ENCODE measurements around the gene GGA3. TPM values are rescaled to one million over a fixed set of nuclear protein-coding genes. Genes with fewer than 3 reads are reported as not detected.
A peak's percentile ranks its signal among the peaks of the same experiment; 100 is the strongest.

The GGA3 gene
- total and polyA plus RNA-seq, 2 experiments from 2014 or later: 22.5 to 54.3 TPM

- TF ChIP-seq, protein P1, sequence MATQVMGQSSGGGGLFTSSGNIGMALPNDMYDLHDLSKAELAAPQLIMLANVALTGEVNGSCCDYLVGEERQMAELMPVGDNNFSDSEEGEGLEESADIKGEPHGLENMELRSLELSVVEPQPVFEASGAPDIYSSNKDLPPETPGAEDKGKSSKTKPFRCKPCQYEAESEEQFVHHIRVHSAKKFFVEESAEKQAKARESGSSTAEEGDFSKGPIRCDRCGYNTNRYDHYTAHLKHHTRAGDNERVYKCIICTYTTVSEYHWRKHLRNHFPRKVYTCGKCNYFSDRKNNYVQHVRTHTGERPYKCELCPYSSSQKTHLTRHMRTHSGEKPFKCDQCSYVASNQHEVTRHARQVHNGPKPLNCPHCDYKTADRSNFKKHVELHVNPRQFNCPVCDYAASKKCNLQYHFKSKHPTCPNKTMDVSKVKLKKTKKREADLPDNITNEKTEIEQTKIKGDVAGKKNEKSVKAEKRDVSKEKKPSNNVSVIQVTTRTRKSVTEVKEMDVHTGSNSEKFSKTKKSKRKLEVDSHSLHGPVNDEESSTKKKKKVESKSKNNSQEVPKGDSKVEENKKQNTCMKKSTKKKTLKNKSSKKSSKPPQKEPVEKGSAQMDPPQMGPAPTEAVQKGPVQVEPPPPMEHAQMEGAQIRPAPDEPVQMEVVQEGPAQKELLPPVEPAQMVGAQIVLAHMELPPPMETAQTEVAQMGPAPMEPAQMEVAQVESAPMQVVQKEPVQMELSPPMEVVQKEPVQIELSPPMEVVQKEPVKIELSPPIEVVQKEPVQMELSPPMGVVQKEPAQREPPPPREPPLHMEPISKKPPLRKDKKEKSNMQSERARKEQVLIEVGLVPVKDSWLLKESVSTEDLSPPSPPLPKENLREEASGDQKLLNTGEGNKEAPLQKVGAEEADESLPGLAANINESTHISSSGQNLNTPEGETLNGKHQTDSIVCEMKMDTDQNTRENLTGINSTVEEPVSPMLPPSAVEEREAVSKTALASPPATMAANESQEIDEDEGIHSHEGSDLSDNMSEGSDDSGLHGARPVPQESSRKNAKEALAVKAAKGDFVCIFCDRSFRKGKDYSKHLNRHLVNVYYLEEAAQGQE (IDR thresholded peaks at IDR 0.05; ENCODE audit: unreplicated experiment): no peak
- no peak for TF ChIP-seq JUNB (IDR thresholded peaks at IDR 0.05; ENCODE audit: unreplicated experiment)
Measured at GRCh38 chr17:75289832-75290337, 28.5 kb upstream of the GGA3 start (continued).

GRCh38 chr17:75289115-75289831 lies 27.9 kb upstream of the GGA3 start, which contains the start of gene SLC25A19:
Gene SLC25A19 (minus strand): TSS chr17:75289433. CDS start chr17:75286764, 2,669 bp downstream.
- H3K4me3 ChIP-seq: peak within 1 kb of the TSS; percentile 88
- DNase-seq (ENCODE audit: low spot score): peak; percentile 99
- peaks cover 7% of the 10 kb centered on the region; the same call in 1 of the 2 replicates for H3F3A ChIP-seq (replicated peaks; ENCODE audit: low read depth)
- no peaks in the 10 kb centered on the region for H4K20me1 ChIP-seq (replicated peaks; ENCODE audit: insufficient read depth)
- peak within 1 kb of the TSS; percentile 89 for H3K4me2 ChIP-seq
- peak within 1 kb of the TSS; percentile 73 for H3K27ac ChIP-seq (ENCODE audit: low read depth)
- Mint-ChIP-seq H3K27me3 (ENCODE audit: insufficient read depth, low read depth, poor library complexity) (peaks cover 6% of the 10 kb centered on the region), H3K36me3 (ENCODE audit: low read depth) (peaks cover 14% of the 10 kb centered on the region; the same call in 2 of the 3 replicates), H3K27ac (peak within 1 kb of the TSS; percentile 97), H3K4me3 (peak within 1 kb of the TSS; percentile 89), H3K4me1 (peaks cover 4% of the 10 kb centered on the region), H3K9me3 (no peaks in the 10 kb centered on the region)
- H3K79me2 ChIP-seq (replicated peaks; ENCODE audit: insufficient read depth): peaks cover 6% of the 10 kb centered on the region
- H3K4me1 ChIP-seq (ENCODE audit: insufficient read depth): peaks cover 5% of the 10 kb centered on the region
- H3K36me3 ChIP-seq (ENCODE audit: insufficient read depth): no peaks in the 10 kb centered on the region
- H3K9me2 ChIP-seq (ENCODE audit: insufficient read depth): no peaks in the 10 kb centered on the region
- H3K27me3 ChIP-seq (ENCODE audit: insufficient read depth): no peaks in the 10 kb centered on the region
- ATAC-seq: peak; percentile 96
- H2AFZ ChIP-seq: peak within 1 kb of the TSS; percentile 97
- TF ChIP-seq, protein P1 (IDR thresholded peaks at IDR 0.05; ENCODE audit: unreplicated experiment): no peak
- TF ChIP-seq JUNB (IDR thresholded peaks at IDR 0.05; ENCODE audit: unreplicated experiment) (no peak), CREB1 (CRISPR knock-in tag; IDR thresholded peaks at IDR 0.05; ENCODE audit: low read depth) (peak; percentile 82), ZNF331 (CRISPR knock-in tag; IDR thresholded peaks at IDR 0.05; ENCODE audit: low read depth) (no peak), STAT1 (IDR thresholded peaks at IDR 0.05; ENCODE audit: unreplicated experiment) (no peak), NANOG (IDR thresholded peaks at IDR 0.05; ENCODE audit: borderline replicate concordance) (no peak), EZH2phosphoT487 (IDR thresholded peaks at IDR 0.05; ENCODE audit: unreplicated experiment) (no peak)
- TF ChIP-seq, protein P2, sequence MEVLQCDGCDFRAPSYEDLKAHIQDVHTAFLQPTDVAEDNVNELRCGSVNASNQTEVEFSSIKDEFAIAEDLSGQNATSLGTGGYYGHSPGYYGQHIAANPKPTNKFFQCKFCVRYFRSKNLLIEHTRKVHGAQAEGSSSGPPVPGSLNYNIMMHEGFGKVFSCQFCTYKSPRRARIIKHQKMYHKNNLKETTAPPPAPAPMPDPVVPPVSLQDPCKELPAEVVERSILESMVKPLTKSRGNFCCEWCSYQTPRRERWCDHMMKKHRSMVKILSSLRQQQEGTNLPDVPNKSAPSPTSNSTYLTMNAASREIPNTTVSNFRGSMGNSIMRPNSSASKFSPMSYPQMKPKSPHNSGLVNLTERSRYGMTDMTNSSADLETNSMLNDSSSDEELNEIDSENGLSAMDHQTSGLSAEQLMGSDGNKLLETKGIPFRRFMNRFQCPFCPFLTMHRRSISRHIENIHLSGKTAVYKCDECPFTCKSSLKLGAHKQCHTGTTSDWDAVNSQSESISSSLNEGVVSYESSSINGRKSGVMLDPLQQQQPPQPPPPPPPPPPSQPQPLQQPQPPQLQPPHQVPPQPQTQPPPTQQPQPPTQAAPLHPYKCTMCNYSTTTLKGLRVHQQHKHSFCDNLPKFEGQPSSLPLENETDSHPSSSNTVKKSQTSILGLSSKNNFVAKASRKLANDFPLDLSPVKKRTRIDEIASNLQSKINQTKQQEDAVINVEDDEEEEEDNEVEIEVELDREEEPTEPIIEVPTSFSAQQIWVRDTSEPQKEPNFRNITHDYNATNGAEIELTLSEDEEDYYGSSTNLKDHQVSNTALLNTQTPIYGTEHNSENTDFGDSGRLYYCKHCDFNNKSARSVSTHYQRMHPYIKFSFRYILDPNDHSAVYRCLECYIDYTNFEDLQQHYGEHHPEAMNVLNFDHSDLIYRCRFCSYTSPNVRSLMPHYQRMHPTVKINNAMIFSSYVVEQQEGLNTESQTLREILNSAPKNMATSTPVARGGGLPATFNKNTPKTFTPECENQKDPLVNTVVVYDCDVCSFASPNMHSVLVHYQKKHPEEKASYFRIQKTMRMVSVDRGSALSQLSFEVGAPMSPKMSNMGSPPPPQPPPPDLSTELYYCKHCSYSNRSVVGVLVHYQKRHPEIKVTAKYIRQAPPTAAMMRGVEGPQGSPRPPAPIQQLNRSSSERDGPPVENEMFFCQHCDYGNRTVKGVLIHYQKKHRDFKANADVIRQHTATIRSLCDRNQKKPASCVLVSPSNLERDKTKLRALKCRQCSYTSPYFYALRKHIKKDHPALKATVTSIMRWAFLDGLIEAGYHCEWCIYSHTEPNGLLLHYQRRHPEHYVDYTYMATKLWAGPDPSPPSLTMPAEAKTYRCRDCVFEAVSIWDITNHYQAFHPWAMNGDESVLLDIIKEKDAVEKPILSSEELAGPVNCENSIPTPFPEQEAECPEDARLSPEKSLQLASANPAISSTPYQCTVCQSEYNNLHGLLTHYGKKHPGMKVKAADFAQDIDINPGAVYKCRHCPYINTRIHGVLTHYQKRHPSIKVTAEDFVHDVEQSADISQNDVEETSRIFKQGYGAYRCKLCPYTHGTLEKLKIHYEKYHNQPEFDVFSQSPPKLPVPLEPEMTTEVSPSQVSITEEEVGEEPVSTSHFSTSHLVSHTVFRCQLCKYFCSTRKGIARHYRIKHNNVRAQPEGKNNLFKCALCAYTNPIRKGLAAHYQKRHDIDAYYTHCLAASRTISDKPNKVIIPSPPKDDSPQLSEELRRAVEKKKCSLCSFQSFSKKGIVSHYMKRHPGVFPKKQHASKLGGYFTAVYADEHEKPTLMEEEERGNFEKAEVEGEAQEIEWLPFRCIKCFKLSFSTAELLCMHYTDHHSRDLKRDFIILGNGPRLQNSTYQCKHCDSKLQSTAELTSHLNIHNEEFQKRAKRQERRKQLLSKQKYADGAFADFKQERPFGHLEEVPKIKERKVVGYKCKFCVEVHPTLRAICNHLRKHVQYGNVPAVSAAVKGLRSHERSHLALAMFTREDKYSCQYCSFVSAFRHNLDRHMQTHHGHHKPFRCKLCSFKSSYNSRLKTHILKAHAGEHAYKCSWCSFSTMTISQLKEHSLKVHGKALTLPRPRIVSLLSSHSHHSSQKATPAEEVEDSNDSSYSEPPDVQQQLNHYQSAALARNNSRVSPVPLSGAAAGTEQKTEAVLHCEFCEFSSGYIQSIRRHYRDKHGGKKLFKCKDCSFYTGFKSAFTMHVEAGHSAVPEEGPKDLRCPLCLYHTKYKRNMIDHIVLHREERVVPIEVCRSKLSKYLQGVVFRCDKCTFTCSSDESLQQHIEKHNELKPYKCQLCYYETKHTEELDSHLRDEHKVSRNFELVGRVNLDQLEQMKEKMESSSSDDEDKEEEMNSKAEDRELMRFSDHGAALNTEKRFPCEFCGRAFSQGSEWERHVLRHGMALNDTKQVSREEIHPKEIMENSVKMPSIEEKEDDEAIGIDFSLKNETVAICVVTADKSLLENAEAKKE (CRISPR knock-in tag; IDR thresholded peaks at IDR 0.05): no peak
- TF ChIP-seq, protein P3, sequence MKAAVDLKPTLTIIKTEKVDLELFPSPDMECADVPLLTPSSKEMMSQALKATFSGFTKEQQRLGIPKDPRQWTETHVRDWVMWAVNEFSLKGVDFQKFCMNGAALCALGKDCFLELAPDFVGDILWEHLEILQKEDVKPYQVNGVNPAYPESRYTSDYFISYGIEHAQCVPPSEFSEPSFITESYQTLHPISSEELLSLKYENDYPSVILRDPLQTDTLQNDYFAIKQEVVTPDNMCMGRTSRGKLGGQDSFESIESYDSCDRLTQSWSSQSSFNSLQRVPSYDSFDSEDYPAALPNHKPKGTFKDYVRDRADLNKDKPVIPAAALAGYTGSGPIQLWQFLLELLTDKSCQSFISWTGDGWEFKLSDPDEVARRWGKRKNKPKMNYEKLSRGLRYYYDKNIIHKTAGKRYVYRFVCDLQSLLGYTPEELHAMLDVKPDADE (IDR thresholded peaks at IDR 0.05): peak; percentile 99

Measured in GM23338 (cell line).